Upper lobe of left lung (tissue), 4 donors: ENCODE measurements around the gene RFTN1.

Experiments used
- EP300 ChIP-seq, 4 donors: sonication (generic); formaldehyde crosslinking; IDR thresholded peaks; one replicate each; pipeline ENCODE4 v1.5.1; 2017; ENCODE audit warnings: antibody characterized with exemption in 4 of 4, control low read depth in 2 of 4
- POLR2A ChIP-seq, 4 donors: fragments of 450-650 bp; IDR thresholded peaks; one replicate each; pipeline ENCODE4 v1.5.1; 2016 to 2017; ENCODE audit warnings: antibody characterized with exemption in 4 of 4, mild to moderate bottlenecking in 2 of 4
- POLR2AphosphoS5 ChIP-seq, 2 donors: sonication (generic); formaldehyde crosslinking; IDR thresholded peaks; one replicate each; pipeline ENCODE4 v1.5.1; 2017; ENCODE audit warnings: antibody characterized with exemption in 2 of 2
- TF ChIP-seq, protein P1 (sequence below), 6 experiments: fragments of 450-650 bp in 4 of 6; fragments of 200-600 bp in 2 of 6; sonication (generic) in 2 of 6; IDR thresholded peaks; one replicate each; pipeline ENCODE4 v1.5.1; 2016 to 2019; ENCODE audit warnings: antibody characterized with exemption in 6 of 6

DNA sequence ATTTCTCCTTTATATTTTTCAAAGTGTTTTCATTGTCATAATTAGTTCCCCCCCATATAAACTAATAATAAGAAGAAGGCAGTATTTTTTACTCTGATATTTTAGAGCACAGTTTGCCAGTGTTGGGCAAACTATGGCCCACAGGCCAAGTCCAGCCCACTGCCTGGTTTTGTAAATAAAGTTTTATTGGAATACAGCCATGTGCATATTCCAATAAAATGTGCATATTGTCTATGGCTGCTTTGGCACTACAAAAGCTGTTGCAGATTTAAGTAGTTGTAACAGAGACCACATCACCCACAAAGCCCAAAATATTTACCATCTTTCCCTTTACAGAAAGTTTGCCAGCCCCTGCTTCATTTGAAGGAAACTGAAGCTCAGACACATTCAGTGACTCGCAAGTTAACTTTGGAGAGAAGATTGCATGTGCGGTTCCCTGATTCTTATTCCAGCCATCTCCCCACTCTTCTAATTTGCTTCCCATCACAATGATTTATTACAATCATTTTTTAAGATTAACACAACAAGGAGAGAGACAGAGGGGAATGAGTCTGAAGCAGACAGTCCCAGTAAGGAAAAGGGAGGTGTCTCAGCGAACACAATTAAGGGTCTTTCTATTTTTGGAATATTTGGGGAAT, 48.9 kb downstream of the RFTN1 start:
- TF ChIP-seq POLR2A (IDR thresholded peaks at IDR 0.05): no peak
- TF ChIP-seq, protein P1, sequence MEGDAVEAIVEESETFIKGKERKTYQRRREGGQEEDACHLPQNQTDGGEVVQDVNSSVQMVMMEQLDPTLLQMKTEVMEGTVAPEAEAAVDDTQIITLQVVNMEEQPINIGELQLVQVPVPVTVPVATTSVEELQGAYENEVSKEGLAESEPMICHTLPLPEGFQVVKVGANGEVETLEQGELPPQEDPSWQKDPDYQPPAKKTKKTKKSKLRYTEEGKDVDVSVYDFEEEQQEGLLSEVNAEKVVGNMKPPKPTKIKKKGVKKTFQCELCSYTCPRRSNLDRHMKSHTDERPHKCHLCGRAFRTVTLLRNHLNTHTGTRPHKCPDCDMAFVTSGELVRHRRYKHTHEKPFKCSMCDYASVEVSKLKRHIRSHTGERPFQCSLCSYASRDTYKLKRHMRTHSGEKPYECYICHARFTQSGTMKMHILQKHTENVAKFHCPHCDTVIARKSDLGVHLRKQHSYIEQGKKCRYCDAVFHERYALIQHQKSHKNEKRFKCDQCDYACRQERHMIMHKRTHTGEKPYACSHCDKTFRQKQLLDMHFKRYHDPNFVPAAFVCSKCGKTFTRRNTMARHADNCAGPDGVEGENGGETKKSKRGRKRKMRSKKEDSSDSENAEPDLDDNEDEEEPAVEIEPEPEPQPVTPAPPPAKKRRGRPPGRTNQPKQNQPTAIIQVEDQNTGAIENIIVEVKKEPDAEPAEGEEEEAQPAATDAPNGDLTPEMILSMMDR (IDR thresholded peaks at IDR 0.05): no peak
- TF ChIP-seq POLR2AphosphoS5 (IDR thresholded peaks at IDR 0.05): no peak
- no peak for TF ChIP-seq EP300 (IDR thresholded peaks at IDR 0.05)
